H1 (cell line): ENCODE measurements around the gene WWC1. TPM values are rescaled to one million over a fixed set of nuclear protein-coding genes. Genes with fewer than 3 reads are reported as not detected.

Experiments used
- CTCF ChIA-PET: fragments of 300-600 bp; sonication (Branson Sonifier 250); formaldehyde crosslinking; loops from one replicate; lab custom pipeline; 2021; ENCODE audit not compliant: partially characterized antibody; lab: Charles Lee
- POLR2A ChIA-PET: fragments of 300-600 bp; sonication (Branson Sonifier 250); formaldehyde crosslinking; loops from one replicate; lab custom pipeline; 2021; ENCODE audit warnings: inconsistent platforms; ENCODE audit not compliant: partially characterized antibody; lab: Charles Lee
- DNase-seq, 2 experiments: peaks; one replicate each; pipeline versions ENCODE4 v3.0.0 to v3.0.0-alpha.2; 2010 to 2022; ENCODE audit warnings: low spot score in 2 of 2, low read depth in 1 of 2, mixed read lengths in 1 of 2
- FAIRE-seq: peaks from 2 replicates; lab custom pipeline; 2011; peaks lifted over from hg19 to GRCh38; lab: Jason Lieb, UNC
- H2AFZ ChIP-seq: 2 replicates; pipeline ENCODE4 v1.8.1; 2012; ENCODE audit warnings: low read length, inconsistent platforms
- H2AK5ac ChIP-seq: 2 replicates; pipeline ENCODE4 v1.6.1; 2013; ENCODE audit warnings: low read depth, low read length
- H2BK120ac ChIP-seq: replicated peaks from 2 replicates; pipeline ENCODE3; 2013; ENCODE audit warnings: low read depth, low read length, inconsistent platforms
- H2BK12ac ChIP-seq: 2 replicates; pipeline ENCODE4 v1.6.1; 2013; ENCODE audit warnings: low read depth, low read length
- H2BK15ac ChIP-seq: 2 replicates; pipeline ENCODE4 v1.6.1; 2013; ENCODE audit warnings: low read length
- H2BK20ac ChIP-seq: 2 replicates; pipeline ENCODE4 v1.6.1; 2013; ENCODE audit warnings: low read length
- H2BK5ac ChIP-seq: 2 replicates; pipeline ENCODE4 v1.6.1; 2013; ENCODE audit warnings: low read depth, low read length
- H3K14ac ChIP-seq: 2 replicates; pipeline ENCODE4 v1.6.1; 2013; ENCODE audit warnings: inconsistent platforms; ENCODE audit not compliant: insufficient read length
- H3K18ac ChIP-seq: 2 replicates; pipeline ENCODE4 v1.6.1; 2013; ENCODE audit warnings: low read length; ENCODE audit errors: extremely low read depth
- H3K23ac ChIP-seq: 2 replicates; pipeline ENCODE4 v1.6.1; 2013; ENCODE audit warnings: inconsistent platforms; ENCODE audit not compliant: insufficient read length
- H3K23me2 ChIP-seq: 2 replicates; pipeline ENCODE4 v1.6.1; 2013; ENCODE audit warnings: low read depth, low read length
- H3K27ac ChIP-seq: 2 replicates; pipeline ENCODE4 v1.6.1; 2011; ENCODE audit warnings: low read depth, low read length, inconsistent platforms
- H3K27me3 ChIP-seq, 4 experiments: replicated peaks in 1 of 4; 1 replicate in 1 of 4; 2 replicates in 3 of 4; pipeline versions ENCODE4 v1.6.1 to v1.8.1; 2011 to 2013; ENCODE audit warnings: low read length in 3 of 4, mild to moderate bottlenecking in 3 of 4, inconsistent platforms in 2 of 4, mixed read lengths in 2 of 4, moderate library complexity in 1 of 4; ENCODE audit not compliant: control insufficient read depth in 3 of 4, insufficient read depth in 3 of 4; ENCODE audit errors: extremely low read depth in 1 of 4
- H3K36me3 ChIP-seq, 4 experiments: 2 replicates each; pipeline versions ENCODE4 v1.6.1 to v1.8.1; 2011 to 2013; ENCODE audit warnings: mild to moderate bottlenecking in 4 of 4, low read length in 3 of 4, moderate library complexity in 2 of 4, control low read depth in 1 of 4, inconsistent platforms in 1 of 4; ENCODE audit not compliant: insufficient read depth in 4 of 4, control insufficient read depth in 2 of 4
- H3K4ac ChIP-seq: replicated peaks from 2 replicates; pipeline ENCODE3; 2013; ENCODE audit warnings: low read length, low read depth, mixed read lengths, inconsistent platforms; ENCODE audit not compliant: insufficient read length
- H3K4me1 ChIP-seq, 4 experiments: replicated peaks in 1 of 4; 1 replicate in 1 of 4; 2 replicates in 3 of 4; pipeline versions ENCODE4 v1.6.1 to v1.8.1; 2011 to 2013; ENCODE audit warnings: low read length in 3 of 4, inconsistent platforms in 2 of 4, mixed read lengths in 1 of 4; ENCODE audit not compliant: insufficient read depth in 4 of 4, control insufficient read depth in 3 of 4
- H3K4me2 ChIP-seq, 2 experiments: 2 replicates each; pipeline versions ENCODE4 v1.6.1 to v1.8.1; 2011 to 2013; ENCODE audit warnings: low read depth in 2 of 2, low read length in 2 of 2, control low read depth in 1 of 2, inconsistent platforms in 1 of 2, mild to moderate bottlenecking in 1 of 2; ENCODE audit not compliant: insufficient read depth in 1 of 2
- H3K4me3 ChIP-seq, 4 experiments: fragments of 200-600, 300-600 bp in 1 of 4; sonication (generic), shearing (Covaris generic), sonication (Bioruptor Twin) in 1 of 4; 2 replicates each; pipeline versions ENCODE4 v1.5.1 to v1.8.1; 2011 to 2016; ENCODE audit warnings: low read length in 4 of 4, low read depth in 3 of 4, control low read depth in 2 of 4, inconsistent platforms in 2 of 4, mild to moderate bottlenecking in 2 of 4, mixed read lengths in 1 of 4, moderate library complexity in 1 of 4; ENCODE audit not compliant: insufficient read depth in 2 of 4; ENCODE audit errors: extremely low read depth in 1 of 4
- H3K56ac ChIP-seq: replicated peaks from 2 replicates; pipeline ENCODE3; 2013; ENCODE audit warnings: low read depth, mild to moderate bottlenecking, mixed read lengths, low read length, inconsistent platforms; ENCODE audit not compliant: insufficient read length
- H3K79me1 ChIP-seq: 2 replicates; pipeline ENCODE4 v1.6.1; 2013; ENCODE audit warnings: low read depth, low read length, control low read depth
- H3K79me2 ChIP-seq, 2 experiments: 2 replicates each; pipeline versions ENCODE4 v1.6.1 to v1.8.1; 2012 to 2013; ENCODE audit warnings: low read length in 2 of 2, mild to moderate bottlenecking in 2 of 2, inconsistent platforms in 1 of 2; ENCODE audit not compliant: insufficient read depth in 2 of 2, control insufficient read depth in 1 of 2
- H3K9ac ChIP-seq, 4 experiments: replicated peaks in 1 of 4; 1 replicate in 1 of 4; 2 replicates in 3 of 4; pipeline versions ENCODE4 v1.6.1 to v1.8.1; 2011 to 2013; ENCODE audit warnings: low read depth in 3 of 4, low read length in 3 of 4, control low read depth in 2 of 4, mild to moderate bottlenecking in 2 of 4, moderate library complexity in 2 of 4, inconsistent platforms in 1 of 4; ENCODE audit errors: extremely low read depth in 1 of 4
- H3K9me3 ChIP-seq, 2 experiments: 2 replicates each; pipeline versions ENCODE4 v1.6.1 to v1.8.1; 2012 to 2013; ENCODE audit warnings: mild to moderate bottlenecking in 2 of 2, moderate library complexity in 2 of 2, control low read depth in 1 of 2, inconsistent platforms in 1 of 2, low read depth in 1 of 2, low read length in 1 of 2, mixed read lengths in 1 of 2; ENCODE audit not compliant: insufficient read depth in 2 of 2
- H4K20me1 ChIP-seq, 2 experiments: replicated peaks in 1 of 2; 2 replicates each; pipeline versions ENCODE3 to v1.8.1; 2011 to 2013; ENCODE audit warnings: inconsistent platforms in 2 of 2, low read length in 2 of 2, mild to moderate bottlenecking in 1 of 2; ENCODE audit not compliant: insufficient read depth in 2 of 2, control insufficient read depth in 1 of 2
- H4K5ac ChIP-seq: 2 replicates; pipeline ENCODE4 v1.6.1; 2013; ENCODE audit warnings: low read length, low read depth, mixed read lengths, inconsistent platforms; ENCODE audit not compliant: insufficient read length
- H4K8ac ChIP-seq: 2 replicates; pipeline ENCODE4 v1.8.0; 2013; ENCODE audit warnings: mild to moderate bottlenecking, moderate library complexity, low read length, inconsistent platforms; ENCODE audit not compliant: insufficient read depth; ENCODE audit errors: extremely low read depth
- H4K91ac ChIP-seq: replicated peaks from 2 replicates; pipeline ENCODE3; 2013; ENCODE audit warnings: low read length, mixed read lengths, inconsistent platforms; ENCODE audit not compliant: insufficient read length
- CBX8 ChIP-seq: fragments of 300-800, 300-1000 bp; sonication (generic); IDR thresholded peaks from 2 replicates; pipeline ENCODE4 v1.7.1; 2016; ENCODE audit warnings: low read depth, low read length, borderline replicate concordance
- CHD2 ChIP-seq: IDR thresholded peaks from 2 replicates; pipeline ENCODE4 v1.6.1; 2012; ENCODE audit warnings: low read length, improper control_type of control experiment
- EZH2 ChIP-seq: fragments of 200-600 bp; sonication (generic); IDR thresholded peaks from 2 replicates; pipeline ENCODE4 v1.7.1; 2012; ENCODE audit warnings: low read depth, mild to moderate bottlenecking, moderate library complexity, low read length, inconsistent platforms; ENCODE audit not compliant: severe bottlenecking
- FOSL1 ChIP-seq: IDR thresholded peaks from 2 replicates; pipeline ENCODE4 v1.6.1; 2011; ENCODE audit warnings: mild to moderate bottlenecking, low read depth, low read length, moderate library complexity; ENCODE audit not compliant: insufficient read depth
- GTF2F1 ChIP-seq: IDR thresholded peaks from 2 replicates; pipeline ENCODE4 v1.6.1; 2012; ENCODE audit warnings: low read depth, low read length, improper control_type of control experiment, borderline replicate concordance
- POLR2A ChIP-seq, 2 experiments: IDR thresholded peaks; 1 replicate in 1 of 2; 2 replicates in 1 of 2; pipeline ENCODE4 v1.6.1; 2011; ENCODE audit warnings: low read depth in 2 of 2, low read length in 2 of 2, mild to moderate bottlenecking in 2 of 2; ENCODE audit errors: control extremely low read depth in 1 of 2
- RXRA ChIP-seq: IDR thresholded peaks from 2 replicates; pipeline ENCODE4 v1.6.1; 2011; ENCODE audit warnings: low read depth, mild to moderate bottlenecking, low read length, moderate library complexity; ENCODE audit not compliant: insufficient read depth
- SRF ChIP-seq: IDR thresholded peaks from 2 replicates; pipeline ENCODE4 v1.6.1; 2011; ENCODE audit warnings: mild to moderate bottlenecking, low read depth, low read length, moderate library complexity
- TBP ChIP-seq: IDR thresholded peaks from 2 replicates; pipeline ENCODE4 v1.6.1; 2011; ENCODE audit warnings: low read depth, low read length, improper control_type of control experiment
- WGBS, 2 experiments: shearing (Covaris generic) in 1 of 2; methylation state at CpG; one replicate each; pipeline versions ENCODE4 v1.1.6 to v1.1.7; 2013 to 2015; ENCODE audit warnings: low lambda C conversion rate in 2 of 2, mixed read lengths in 2 of 2, inconsistent platforms in 1 of 2, low coverage in 1 of 2, missing lambda C conversion rate in 1 of 2; ENCODE audit not compliant: insufficient replicate concordance in 2 of 2, insufficient coverage in 1 of 2, insufficient read length in 1 of 2; ENCODE audit errors: extremely low coverage in 1 of 2, missing lambda C conversion rate in 1 of 2; 5-methylcytosine and 5-hydroxymethylcytosine counted together
- polyA plus RNA-seq, 7 experiments: library from polyadenylated mRNA; depleted of rRNA in 3 of 7; stranded (reverse) in 5 of 7; unstranded in 2 of 7; fragments of >200 nt in 5 of 7; fragments of 200-250 nt in 2 of 7; gene quantifications; 1 replicate in 5 of 7; 2 replicates in 1 of 7; 4 replicates in 1 of 7; pipeline versions ENCODE4 v1.2.1 to v1.2.3, GENCODE V29; 2011 to 2013; ENCODE audit warnings: missing spikeins in 2 of 7, mixed read lengths in 2 of 7
- total RNA-seq: library from RNA; stranded (reverse); fragmentation: NEBNext Ultra II Directional; extraction: Animal tissue kit (Norgen Biotek cat#: 25700); gene quantifications from 2 replicates; pipeline ENCODE4 v1.2.1, GENCODE V29; 2021
- TF ChIP-seq, protein P1 (sequence below), 3 experiments: IDR thresholded peaks; 1 replicate in 2 of 3; 2 replicates in 1 of 3; pipeline versions ENCODE4 v1.5.1 to v1.6.1; 2011; ENCODE audit warnings: low read length in 3 of 3, mild to moderate bottlenecking in 3 of 3, inconsistent platforms in 2 of 3, low read depth in 1 of 3, moderate library complexity in 1 of 3; ENCODE audit not compliant: insufficient read depth in 1 of 3; ENCODE audit errors: control extremely low read depth in 1 of 3

WWC1 gene
- total and polyA plus RNA-seq, 2 of the 8 experiments (the other 6 are each of a cell fraction or from before 2014, with no cell fraction given), result 16.4 to 41.1 TPM

DNA sequence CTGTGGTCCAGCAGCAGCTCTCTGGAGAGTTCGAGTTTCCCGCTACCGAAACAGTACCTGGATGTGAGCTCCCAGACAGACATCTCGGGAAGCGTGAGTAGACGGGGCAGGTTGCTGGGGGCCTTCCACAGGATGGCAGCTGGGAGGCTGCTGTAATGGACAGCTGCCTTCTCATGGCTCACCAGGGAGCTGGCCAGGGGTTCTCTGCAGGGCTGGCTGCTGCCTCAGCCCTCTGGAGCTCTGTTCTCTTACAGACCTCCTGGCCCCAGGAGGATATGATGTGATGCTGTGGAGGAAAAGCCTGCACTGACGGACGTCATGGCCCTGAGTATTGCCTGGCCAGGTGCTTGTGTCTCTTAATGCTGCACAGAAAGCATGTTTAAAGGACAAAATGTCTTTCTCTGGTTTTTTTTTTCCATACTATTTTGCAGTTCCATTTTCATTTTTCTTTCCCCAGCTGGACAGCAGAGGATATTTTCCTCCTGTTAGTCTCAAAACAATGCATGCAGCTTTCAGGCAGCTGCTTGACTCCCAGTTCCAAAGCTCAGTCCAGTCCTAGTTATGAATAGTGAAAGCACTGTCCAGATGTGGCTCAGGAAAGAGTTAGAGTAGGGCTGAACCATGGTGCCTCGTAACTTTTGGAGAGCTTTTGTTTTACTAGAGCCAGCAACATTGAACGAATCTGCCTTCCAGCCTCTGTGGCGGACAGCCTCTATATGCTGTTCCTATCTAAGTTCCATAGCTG, 117.3 kb downstream of the WWC1 start:
- Histone ChIP-seq H3K23ac (no peak overlapping the region), H4K91ac (no peak overlapping the region), H3K4ac (no peak overlapping the region), H3K27me3 (no peaks in the 10 kb centered on the region), H3K56ac (no peak overlapping the region), H2BK20ac (no peak overlapping the region), H3K36me3 (peaks cover 7 to 31% (median 18%) of the 10 kb centered on the region in 4 experiments), H2AK5ac (no peak overlapping the region), H3K4me1 (0 out of 7 replicates have a peak, but pooled peaks cover 0 to 2% (median 0%) of the 10 kb centered on the region in 4 experiments), H3K4me2 (no peak overlapping the region), H3K14ac (no peak overlapping the region), H2BK12ac (no peak overlapping the region), H2AFZ (no peak overlapping the region), H3K9ac (no peak overlapping the region), H3K9me3 (no peaks in the 10 kb centered on the region), H3K79me1 (no peaks in the 10 kb centered on the region; the same call in 1 of the 2 replicates), H2BK15ac (no peak overlapping the region), H3K23me2 (no peaks in the 10 kb centered on the region), H2BK120ac (no peak overlapping the region), H4K5ac (no peak overlapping the region), H2BK5ac (no peak overlapping the region), H4K20me1 (peaks cover 0 to 3% of the 10 kb centered on the region in 2 experiments), H3K79me2 (no peaks in the 10 kb centered on the region), H3K27ac (no peak overlapping the region), H3K4me3 (no peak overlapping the region), H4K8ac (no peak overlapping the region), H3K18ac (no peak overlapping the region)
- POLR2A ChIA-PET, result interaction anchor here (0.6 kb wide), 1 partner anchor 11 kb away, joined by 3 read pairs; no protein-coding TSS in a partner anchor
- 90% methylated on average over 11 of the region's 11 CpGs; no CpG with 5 or more reads in 1 of the 2 experiments for WGBS, 2 experiments
- DNase-seq (no peak), FAIRE-seq (no peak)
- CTCF ChIA-PET, result interaction anchor here (0.6 to 8.2 kb wide), 13 partner anchors 10 to 1370 kb away, joined by 3 to 66 read pairs (median 4); partner anchors contain the start of gene WWC1
- TF ChIP-seq SRF (no peak), CBX8 (no peak), FOSL1 (no peak), CHD2 (no peak), EZH2 (no peak), RXRA (no peak), POLR2A (IDR thresholded peaks at IDR 0.05; ENCODE audit: control extremely low read depth in 1 of 2, low read depth in 2 of 2, low read length in 2 of 2) (no peak), GTF2F1 (no peak), TBP (no peak)
- TF ChIP-seq, protein P1, sequence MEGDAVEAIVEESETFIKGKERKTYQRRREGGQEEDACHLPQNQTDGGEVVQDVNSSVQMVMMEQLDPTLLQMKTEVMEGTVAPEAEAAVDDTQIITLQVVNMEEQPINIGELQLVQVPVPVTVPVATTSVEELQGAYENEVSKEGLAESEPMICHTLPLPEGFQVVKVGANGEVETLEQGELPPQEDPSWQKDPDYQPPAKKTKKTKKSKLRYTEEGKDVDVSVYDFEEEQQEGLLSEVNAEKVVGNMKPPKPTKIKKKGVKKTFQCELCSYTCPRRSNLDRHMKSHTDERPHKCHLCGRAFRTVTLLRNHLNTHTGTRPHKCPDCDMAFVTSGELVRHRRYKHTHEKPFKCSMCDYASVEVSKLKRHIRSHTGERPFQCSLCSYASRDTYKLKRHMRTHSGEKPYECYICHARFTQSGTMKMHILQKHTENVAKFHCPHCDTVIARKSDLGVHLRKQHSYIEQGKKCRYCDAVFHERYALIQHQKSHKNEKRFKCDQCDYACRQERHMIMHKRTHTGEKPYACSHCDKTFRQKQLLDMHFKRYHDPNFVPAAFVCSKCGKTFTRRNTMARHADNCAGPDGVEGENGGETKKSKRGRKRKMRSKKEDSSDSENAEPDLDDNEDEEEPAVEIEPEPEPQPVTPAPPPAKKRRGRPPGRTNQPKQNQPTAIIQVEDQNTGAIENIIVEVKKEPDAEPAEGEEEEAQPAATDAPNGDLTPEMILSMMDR (IDR thresholded peaks at IDR 0.05; ENCODE audit: control extremely low read depth in 1 of 3, insufficient read depth in 1 of 3, low read depth in 1 of 3, low read length in 3 of 3), result no peak
